Stomach (tissue), 9 donors: Measurements from ENCODE around the gene CDC14B. TPM values are rescaled to one million over a fixed set of nuclear protein-coding genes. Genes with fewer than 3 reads are reported as not detected.

ENCODE experiments used
- DNase-seq, 2 donors: peaks; one replicate each; pipeline versions ENCODE4 v3.0.0 to v3.0.0-alpha.2; 2013 to 2019
- H3K27ac ChIP-seq, 5 donors: fragments of 200-600 bp in 4 of 5; sonication (generic) in 4 of 5; one replicate each; pipeline ENCODE4 v1.5.1; 2013 to 2019; ENCODE audit warnings: mild to moderate bottlenecking in 1 of 5, moderate library complexity in 1 of 5
- H3K27me3 ChIP-seq, 3 donors: fragments of 200-600 bp; sonication (generic); one replicate each; pipeline ENCODE4 v1.5.1; 2017 to 2019; ENCODE audit warnings: mixed run types in 1 of 3
- H3K36me3 ChIP-seq, 4 donors: fragments of 200-600 bp; sonication (generic); 1 replicate in 3 of 4; 2 replicates in 1 of 4; pipeline ENCODE4 v1.5.1; 2016 to 2019
- H3K4me1 ChIP-seq, 4 donors: fragments of 200-600 bp; sonication (generic); one replicate each; pipeline ENCODE4 v1.5.1; 2016 to 2019
- H3K4me3 ChIP-seq, 4 donors: fragments of 200-600 bp; sonication (generic) in 3 of 4; one replicate each; pipeline ENCODE4 v1.5.1; 2016 to 2019; ENCODE audit warnings: mild to moderate bottlenecking in 1 of 4
- H3K9me3 ChIP-seq, 4 donors: fragments of 200-600 bp; sonication (generic); one replicate each; pipeline ENCODE4 v1.5.1; 2016 to 2019
- EP300 ChIP-seq: sonication (generic); formaldehyde crosslinking; IDR thresholded peaks from one replicate; pipeline ENCODE4 v1.6.1; 2017; ENCODE audit warnings: antibody characterized with exemption
- POLR2A ChIP-seq, 4 donors: fragments of 450-650 bp; IDR thresholded peaks; one replicate each; pipeline ENCODE4 v1.6.1; 2016; ENCODE audit warnings: antibody characterized with exemption in 4 of 4, control low read depth in 2 of 4, mild to moderate bottlenecking in 1 of 4, moderate library complexity in 1 of 4
- POLR2AphosphoS5 ChIP-seq, 3 donors: sonication (generic); formaldehyde crosslinking; IDR thresholded peaks; one replicate each; pipeline ENCODE4 v1.6.1; 2016; ENCODE audit warnings: antibody characterized with exemption in 3 of 3
- WGBS, 5 donors: extraction: QIAGEN DNeasy Blood & Tissue Kit in 3 of 5; methylation state at CpG; one replicate each; pipeline versions ENCODE4 v1.1.5 to v1.1.7; 2013 to 2018; 5-methylcytosine and 5-hydroxymethylcytosine counted together
- intact Hi-C: fragments of 100-400 bp; cut with DNase I; formaldehyde crosslinking; loops from one replicate; pipeline ENCODE4 v1.15.1; 2023; ENCODE audit warnings: low total_unique reads
- polyA plus RNA-seq, 3 donors: library from polyadenylated mRNA; stranded (reverse); fragments of 200-250 nt; gene quantifications; one replicate each; pipeline ENCODE4 v1.2.3, GENCODE V29; 2013
- total RNA-seq, 5 donors: library from RNA; depleted of rRNA; stranded (reverse); fragments of >200 nt; gene quantifications; one replicate each; pipeline versions ENCODE4 v1.1.0 to v1.2.3, GENCODE V29; 2014 to 2016
- TF ChIP-seq, protein P1 (sequence below), 7 experiments: fragments of 450-650 bp in 4 of 7; fragments of 200-600 bp in 3 of 7; sonication (generic) in 3 of 7; IDR thresholded peaks; one replicate each; pipeline ENCODE4 v1.5.1; 2016 to 2019; ENCODE audit warnings: antibody characterized with exemption in 7 of 7, control low read depth in 2 of 7, mild to moderate bottlenecking in 1 of 7
- donor health status: healthy with polysubstance abuse.
- donor health status: Bipolar disorder and iron deficiency.
- donor health status: healthy.

Gene CDC14B
- total and polyA plus RNA-seq, 8 donors = 4.1 to 31.9 (median 17.1) TPM

DNA sequence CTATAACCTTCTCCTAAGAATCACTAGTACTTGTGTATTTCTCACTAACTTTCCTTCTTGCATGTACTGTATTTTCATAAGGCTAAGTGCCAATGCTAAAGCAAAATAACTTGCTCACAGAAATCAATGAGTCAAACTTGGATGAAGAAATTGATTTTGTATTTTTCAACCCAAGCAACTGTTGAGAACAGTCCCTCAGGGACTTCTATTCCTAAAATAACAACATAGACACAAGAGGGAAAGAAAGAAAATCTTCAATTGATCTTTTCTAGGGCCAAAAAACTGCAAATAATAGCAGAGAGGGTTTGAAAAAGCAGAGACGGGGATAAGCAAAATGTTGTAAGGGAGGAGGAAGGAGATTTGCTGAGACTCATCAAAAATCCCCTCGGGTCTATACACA lies 99.9 kb downstream of the CDC14B start:
- no peaks in the 10 kb centered on the region for H3K27me3 ChIP-seq
- DNase-seq = no peak
- H3K36me3 ChIP-seq = peaks cover 8 to 66% (median 43%) of the 10 kb centered on the region in 4 donors
- intact Hi-C loops = no loop called here
- H3K4me1 ChIP-seq = peaks cover 0 to 15% (median 0%) of the 10 kb centered on the region in 4 donors
- WGBS, 5 donors = 81 to 88% (median 84%) methylated on average over 2 of the region's 2 CpGs
- peak overlapping the region in 1 of 5 donors; percentile 26 for H3K27ac ChIP-seq
- H3K4me3 ChIP-seq = no peak overlapping the region
- TF ChIP-seq EP300 (no peak), POLR2A (IDR thresholded peaks at IDR 0.05) (no peak), POLR2AphosphoS5 (IDR thresholded peaks at IDR 0.05) (no peak)
- TF ChIP-seq, protein P1, sequence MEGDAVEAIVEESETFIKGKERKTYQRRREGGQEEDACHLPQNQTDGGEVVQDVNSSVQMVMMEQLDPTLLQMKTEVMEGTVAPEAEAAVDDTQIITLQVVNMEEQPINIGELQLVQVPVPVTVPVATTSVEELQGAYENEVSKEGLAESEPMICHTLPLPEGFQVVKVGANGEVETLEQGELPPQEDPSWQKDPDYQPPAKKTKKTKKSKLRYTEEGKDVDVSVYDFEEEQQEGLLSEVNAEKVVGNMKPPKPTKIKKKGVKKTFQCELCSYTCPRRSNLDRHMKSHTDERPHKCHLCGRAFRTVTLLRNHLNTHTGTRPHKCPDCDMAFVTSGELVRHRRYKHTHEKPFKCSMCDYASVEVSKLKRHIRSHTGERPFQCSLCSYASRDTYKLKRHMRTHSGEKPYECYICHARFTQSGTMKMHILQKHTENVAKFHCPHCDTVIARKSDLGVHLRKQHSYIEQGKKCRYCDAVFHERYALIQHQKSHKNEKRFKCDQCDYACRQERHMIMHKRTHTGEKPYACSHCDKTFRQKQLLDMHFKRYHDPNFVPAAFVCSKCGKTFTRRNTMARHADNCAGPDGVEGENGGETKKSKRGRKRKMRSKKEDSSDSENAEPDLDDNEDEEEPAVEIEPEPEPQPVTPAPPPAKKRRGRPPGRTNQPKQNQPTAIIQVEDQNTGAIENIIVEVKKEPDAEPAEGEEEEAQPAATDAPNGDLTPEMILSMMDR (IDR thresholded peaks at IDR 0.05) = no peak
- no peaks in the 10 kb centered on the region for H3K9me3 ChIP-seq

DNA sequence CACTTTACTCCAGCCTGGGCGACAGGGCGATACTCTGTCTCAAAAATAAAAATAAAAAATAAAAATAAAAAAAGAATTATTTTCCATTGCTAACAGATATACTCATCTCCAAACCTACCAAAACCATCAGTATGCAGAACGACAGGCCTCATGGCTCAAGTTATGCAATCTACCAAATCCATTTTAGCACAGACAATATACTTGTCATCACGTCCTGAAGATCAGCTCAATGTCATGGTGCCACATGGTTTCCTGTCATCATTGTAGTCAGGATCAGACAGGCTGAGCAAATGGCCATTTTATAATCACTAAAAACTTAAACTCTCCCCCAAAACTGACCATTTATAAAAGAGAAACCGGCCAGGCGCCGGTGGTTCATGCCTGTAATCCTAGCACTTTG lies 100.5 kb downstream of the CDC14B start:
- Histone ChIP-seq H3K9me3 (no peaks in the 10 kb centered on the region), H3K4me3 (no peak overlapping the region), H3K4me1 (peaks cover 0 to 18% (median 0%) of the 10 kb centered on the region in 4 donors), H3K27me3 (no peaks in the 10 kb centered on the region), H3K36me3 (peaks cover 11 to 67% (median 49%) of the 10 kb centered on the region in 4 donors), H3K27ac (no peak overlapping the region)
- WGBS, 5 donors = 94 to 97% (median 96%) methylated on average over 7 of the region's 7 CpGs
- TF ChIP-seq, protein P1 (IDR thresholded peaks at IDR 0.05) = no peak
- TF ChIP-seq POLR2A (IDR thresholded peaks at IDR 0.05) (no peak), POLR2AphosphoS5 (IDR thresholded peaks at IDR 0.05) (no peak), EP300 (no peak)
- intact Hi-C loops = no loop called here
- DNase-seq = no peak

DNA sequence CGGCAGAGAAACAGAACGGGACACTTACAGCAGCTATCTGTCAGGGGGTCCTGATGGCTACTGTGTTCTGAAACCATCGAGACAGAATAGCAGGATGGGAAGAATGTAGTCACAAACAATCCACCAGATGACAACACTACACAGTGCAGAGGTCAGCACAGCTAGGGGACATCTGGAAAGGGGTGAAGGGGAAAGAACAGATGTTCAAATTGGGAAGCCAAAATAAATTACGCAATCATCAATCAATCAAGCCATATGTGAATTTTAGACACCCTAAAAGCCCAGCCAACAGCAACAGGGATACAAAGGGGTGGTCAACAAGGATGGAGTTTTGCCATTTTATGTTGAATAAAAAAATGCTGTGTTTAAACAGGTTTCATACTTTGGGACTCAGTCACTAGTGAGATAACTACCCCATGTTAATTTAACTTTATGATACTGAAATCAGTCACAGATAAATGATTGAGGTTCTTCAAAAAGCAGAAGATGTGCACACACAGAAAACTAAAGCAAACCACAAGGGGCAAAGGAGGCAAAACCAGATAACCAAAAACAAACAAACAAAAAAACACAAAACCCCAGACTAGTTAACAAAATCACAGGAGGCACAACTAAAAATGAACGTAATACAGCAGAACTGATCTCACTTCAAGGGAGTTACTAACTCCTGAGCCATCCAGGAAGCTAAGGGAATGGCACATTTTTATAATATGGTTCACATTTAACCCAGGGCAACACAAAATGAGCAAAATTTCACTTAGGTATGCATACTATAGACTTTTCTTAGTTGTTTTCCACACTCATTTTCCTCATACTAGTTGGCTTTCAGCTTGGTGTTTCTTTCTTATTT lies 103.8 kb downstream of the CDC14B start:
- no peak for TF ChIP-seq POLR2AphosphoS5 (IDR thresholded peaks at IDR 0.05)
- TF ChIP-seq, protein P1 (IDR thresholded peaks at IDR 0.05) = no peak
- no peak for TF ChIP-seq POLR2A (IDR thresholded peaks at IDR 0.05)
- no peak for TF ChIP-seq EP300
- H3K4me3 ChIP-seq = no peak overlapping the region
- intact Hi-C loops = no loop called here
- WGBS, 5 donors = 66 to 79% (median 74%) methylated on average over 5 of the region's 5 CpGs
- H3K27me3 ChIP-seq = no peaks in the 10 kb centered on the region
- peak in 1 of 2 donors; percentile 25 for DNase-seq
- peak overlapping the region in 3 of 5 donors; percentile 49 to 59 (median 55) for H3K27ac ChIP-seq
- H3K9me3 ChIP-seq = no peaks in the 10 kb centered on the region
- peaks cover 0 to 23% (median 0%) of the 10 kb centered on the region in 4 donors for H3K4me1 ChIP-seq
- peaks cover 4 to 62% (median 45%) of the 10 kb centered on the region in 4 donors for H3K36me3 ChIP-seq

- H3K4me1 ChIP-seq = peaks cover 0 to 23% (median 0%) of the 10 kb centered on the region in 4 donors
- DNase-seq = no peak
- WGBS, 5 donors = 71 to 91% (median 88%) methylated on average over 3 of the region's 3 CpGs
- no peaks in the 10 kb centered on the region for H3K9me3 ChIP-seq
- intact Hi-C loops = no loop called here
- TF ChIP-seq EP300 (no peak), POLR2A (IDR thresholded peaks at IDR 0.05) (no peak), POLR2AphosphoS5 (IDR thresholded peaks at IDR 0.05) (no peak)
- TF ChIP-seq, protein P1 (IDR thresholded peaks at IDR 0.05) = no peak
- H3K27me3 ChIP-seq = no peaks in the 10 kb centered on the region
- H3K36me3 ChIP-seq = peaks cover 4 to 63% (median 45%) of the 10 kb centered on the region in 4 donors
- H3K27ac ChIP-seq = peak overlapping the region in 4 of 5 donors; percentile 32 to 59 (median 52)
- no peak overlapping the region for H3K4me3 ChIP-seq
These were observed 104.9 kb downstream of the CDC14B start for GRCh38 chr9:96514800-96515158.
